HCT116 (cell line): ENCODE measurements around the gene HOXA13. TPM values are rescaled to one million over a fixed set of nuclear protein-coding genes. Genes with fewer than 3 reads are reported as not detected.
A peak's percentile ranks its signal among the peaks of the same experiment; 100 is the strongest.

Source experiments
- ATAC-seq: fragments of 200-7000 bp; cut with Tn5 transposase; 2 replicates; pipeline ENCODE4 v1.9.1; 2020; ENCODE audit warnings: mild to moderate bottlenecking, moderate library complexity
- BruUV-seq: library from RNA; stranded (reverse); fragments of 400-500 nt; replicated peaks from 2 replicates; lab custom pipeline; 2021; lab: Mats Ljungman, UMichigan
- CTCF ChIA-PET: fragments of 300-600 bp; sonication (Branson Sonifier 250); formaldehyde crosslinking; loops from one replicate; lab custom pipeline; 2021; ENCODE audit warnings: antibody characterized with exemption; lab: Charles Lee
- POLR2A ChIA-PET: fragments of 300-600, 350-600 bp; sonication (Branson Sonifier 250); formaldehyde crosslinking; loops from one replicate; lab custom pipeline; 2021; ENCODE audit warnings: antibody characterized with exemption; lab: Charles Lee
- RAD21 ChIA-PET, 2 experiments: fragments of 300-600 bp; sonication (Branson Sonifier 250); formaldehyde crosslinking; loops; one replicate each; lab custom pipeline; 2023; ENCODE audit warnings: low total read pairs in 2 of 2; ENCODE audit not compliant: uncharacterized antibody in 2 of 2, unreplicated experiment in 2 of 2, low non-redundant PET in 1 of 2; lab: Charles Lee
- DNase-seq: peaks from one replicate; pipeline ENCODE4 v3.0.0-alpha.2; 2010; ENCODE audit warnings: low read depth, low spot score
- H2AFZ ChIP-seq: fragments of 200-600 bp; shearing (Covaris generic), sonication (generic); 2 replicates; pipeline ENCODE4 v1.6.1; 2017; ENCODE audit warnings: low read depth, mixed run types, mixed read lengths, antibody characterized with exemption, low read length; ENCODE audit not compliant: poor library complexity, severe bottlenecking
- H3K27ac ChIP-seq: 2 replicates; pipeline ENCODE4 v1.5.1; 2012; ENCODE audit warnings: low read depth, low read length
- H3K27me3 ChIP-seq: fragments of 200-600 bp; sonication (generic); 2 replicates; pipeline ENCODE4 v1.6.1; 2016; ENCODE audit warnings: mixed run types, low read length, mixed read lengths; ENCODE audit not compliant: insufficient read depth
- H3K36me3 ChIP-seq, 2 experiments: fragments of 200-500 bp in 1 of 2; fragments of 200-600 bp in 1 of 2; sonication (Bioruptor generic) in 1 of 2; sonication (generic) in 1 of 2; 2 replicates each; pipeline versions ENCODE4 v1.5.1 to v1.6.1; 2014 to 2016; ENCODE audit warnings: low read length in 2 of 2, inconsistent platforms in 1 of 2, mixed read lengths in 1 of 2, mixed run types in 1 of 2; ENCODE audit not compliant: insufficient read depth in 2 of 2, control insufficient read depth in 1 of 2
- H3K4me1 ChIP-seq, 2 experiments: fragments of 200-600 bp in 1 of 2; sonication (generic) in 1 of 2; 2 replicates each; pipeline versions ENCODE4 v1.5.1 to v1.6.1; 2012 to 2017; ENCODE audit warnings: low read length in 2 of 2, inconsistent platforms in 1 of 2, mild to moderate bottlenecking in 1 of 2, mixed read lengths in 1 of 2, mixed run types in 1 of 2, moderate library complexity in 1 of 2; ENCODE audit not compliant: insufficient read depth in 2 of 2, control insufficient read depth in 1 of 2
- H3K4me2 ChIP-seq: fragments of 200-600 bp; sonication (generic); 2 replicates; pipeline ENCODE4 v1.6.1; 2017; ENCODE audit warnings: mixed run types, low read length, mixed read lengths
- H3K4me3 ChIP-seq, 2 experiments: fragments of 200-600 bp in 1 of 2; sonication (generic) in 1 of 2; replicated peaks in 1 of 2; 2 replicates each; pipeline ENCODE4 v1.5.1; 2011 to 2016; ENCODE audit warnings: low read length in 2 of 2, control low read depth in 1 of 2, low read depth in 1 of 2, mild to moderate bottlenecking in 1 of 2, mixed read lengths in 1 of 2, mixed run types in 1 of 2
- H3K79me2 ChIP-seq: fragments of 200-600 bp; sonication (generic); 2 replicates; pipeline ENCODE4 v1.6.1; 2017; ENCODE audit warnings: mild to moderate bottlenecking, mixed run types, low read length, moderate library complexity, mixed read lengths; ENCODE audit not compliant: insufficient read depth
- H3K9ac ChIP-seq: fragments of 200-600 bp; sonication (generic); 2 replicates; pipeline ENCODE4 v1.6.1; 2016; ENCODE audit warnings: low read length, mixed read lengths
- H3K9me2 ChIP-seq: fragments of 200-600 bp; sonication (generic), shearing (Covaris generic); 2 replicates; pipeline ENCODE4 v1.6.1; 2017; ENCODE audit warnings: mixed run types, mild to moderate bottlenecking, moderate library complexity; ENCODE audit not compliant: insufficient read depth
- H3K9me3 ChIP-seq, 2 experiments: fragments of 200-500 bp in 1 of 2; fragments of 200-600 bp in 1 of 2; sonication (Bioruptor generic) in 1 of 2; sonication (generic) in 1 of 2; 2 replicates each; pipeline ENCODE4 v1.6.1; 2014 to 2017; ENCODE audit warnings: low read length in 2 of 2, mixed read lengths in 2 of 2, inconsistent platforms in 1 of 2, low read depth in 1 of 2, mild to moderate bottlenecking in 1 of 2, mixed run types in 1 of 2, moderate library complexity in 1 of 2; ENCODE audit not compliant: control insufficient read depth in 1 of 2, insufficient read depth in 1 of 2
- H4K20me1 ChIP-seq: fragments of 200-600 bp; sonication (generic), shearing (Covaris generic); 2 replicates; pipeline ENCODE4 v1.6.1; 2017; ENCODE audit warnings: mixed run types, mild to moderate bottlenecking, moderate library complexity; ENCODE audit not compliant: insufficient read depth
- CBX3 ChIP-seq: IDR thresholded peaks from 2 replicates; pipeline ENCODE4 v1.6.1; 2012; ENCODE audit warnings: low read depth
- FOSL1 ChIP-seq: IDR thresholded peaks from 2 replicates; pipeline ENCODE4 v1.6.1; 2012; ENCODE audit warnings: low read depth
- POLR2AphosphoS5 ChIP-seq: IDR thresholded peaks from 2 replicates; pipeline ENCODE4 v1.6.1; 2011; ENCODE audit warnings: mild to moderate bottlenecking, low read depth, low read length, moderate library complexity
- RAD21 ChIP-seq: IDR thresholded peaks from 2 replicates; pipeline ENCODE4 v1.6.1; 2012; ENCODE audit warnings: low read depth, mild to moderate bottlenecking
- SP1 ChIP-seq: IDR thresholded peaks from 2 replicates; pipeline ENCODE4 v1.6.1; 2012; ENCODE audit warnings: low read depth
- YY1 ChIP-seq: IDR thresholded peaks from 2 replicates; pipeline ENCODE4 v1.6.1; 2011; ENCODE audit warnings: low read length, low read depth, moderate library complexity, mild to moderate bottlenecking; ENCODE audit not compliant: insufficient replicate concordance; ENCODE audit errors: extremely low read depth
- intact Hi-C: fragments of 100-400 bp; cut with micrococcal nuclease; formaldehyde crosslinking; loops from 2 replicates; pipeline ENCODE4 v1.10.0; 2022
- total RNA-seq: library from RNA; stranded (reverse); gene quantifications from one replicate; pipeline ENCODE4 v1.2.1, GENCODE V29; 2021; ENCODE audit not compliant: unreplicated experiment
- TF ChIP-seq, protein P1 (sequence below): IDR thresholded peaks from 2 replicates; pipeline ENCODE4 v1.6.1; 2011; ENCODE audit warnings: mild to moderate bottlenecking, low read length, moderate library complexity; ENCODE audit not compliant: insufficient replicate concordance; ENCODE audit errors: extremely low read depth
- TF ChIP-seq, protein P2 (sequence below), 3 experiments: fragments of 200-600 bp in 1 of 3; sonication (generic) in 1 of 3; IDR thresholded peaks in 2 of 3; conservative IDR thresholded peaks in 1 of 3; 2 replicates each; pipeline ENCODE4 v1.5.1; 2012 to 2017; ENCODE audit warnings: low read depth in 2 of 3, low read length in 2 of 3, antibody characterized with exemption in 1 of 3, borderline replicate concordance in 1 of 3, control low read depth in 1 of 3, mild to moderate bottlenecking in 1 of 3, mixed read lengths in 1 of 3, mixed run types in 1 of 3, moderate library complexity in 1 of 3; ENCODE audit not compliant: insufficient read depth in 1 of 3
- TF ChIP-seq, protein P3 (sequence below): IDR thresholded peaks from 2 replicates; pipeline ENCODE4 v1.6.1; 2012; ENCODE audit warnings: low read depth

HOXA13 gene
- total RNA-seq, 1 experiment from 2014 or later = 3.6 TPM

DNA sequence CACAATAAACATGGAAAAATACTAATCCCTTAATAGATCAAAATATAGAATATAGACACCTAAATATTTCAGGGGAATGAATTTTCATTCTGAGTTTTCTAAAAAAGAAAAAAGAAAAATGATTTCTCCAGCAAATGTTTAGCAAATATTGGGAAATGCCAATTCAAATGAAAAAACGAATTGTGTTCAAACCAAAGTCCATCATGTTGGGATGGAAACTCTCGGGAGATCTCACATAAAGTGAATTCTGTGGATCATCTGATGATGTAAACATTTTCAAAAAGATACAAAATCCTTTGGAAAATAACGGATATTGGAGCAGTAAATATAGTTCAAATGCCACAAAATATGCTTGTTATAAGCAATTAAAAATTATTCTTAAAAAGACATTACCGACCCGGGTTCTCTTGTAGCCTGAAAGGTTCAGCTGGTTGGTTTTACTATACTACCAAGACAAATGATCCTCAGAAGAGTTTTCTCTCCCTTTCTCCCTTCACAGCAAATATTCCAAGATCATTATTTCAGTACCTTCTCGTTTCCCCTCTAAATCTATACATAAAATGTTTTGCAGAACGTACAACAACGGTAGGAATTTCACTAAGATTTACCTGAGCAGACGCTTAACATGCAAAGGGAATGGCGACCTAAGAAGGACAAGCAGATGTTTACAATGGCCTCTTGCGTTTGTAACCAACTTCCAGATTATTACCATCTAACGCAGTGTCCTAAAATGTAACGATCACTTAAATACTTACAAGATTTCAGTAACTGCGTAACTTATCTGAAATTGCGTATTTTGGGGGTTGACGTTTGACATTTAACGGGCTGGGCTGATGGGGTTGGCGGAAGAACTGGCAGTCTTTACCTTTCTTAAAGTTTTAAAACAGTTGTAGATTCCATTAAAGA lies 2.5 kb downstream of the HOXA13 start (continued):
- TF ChIP-seq, protein P1, sequence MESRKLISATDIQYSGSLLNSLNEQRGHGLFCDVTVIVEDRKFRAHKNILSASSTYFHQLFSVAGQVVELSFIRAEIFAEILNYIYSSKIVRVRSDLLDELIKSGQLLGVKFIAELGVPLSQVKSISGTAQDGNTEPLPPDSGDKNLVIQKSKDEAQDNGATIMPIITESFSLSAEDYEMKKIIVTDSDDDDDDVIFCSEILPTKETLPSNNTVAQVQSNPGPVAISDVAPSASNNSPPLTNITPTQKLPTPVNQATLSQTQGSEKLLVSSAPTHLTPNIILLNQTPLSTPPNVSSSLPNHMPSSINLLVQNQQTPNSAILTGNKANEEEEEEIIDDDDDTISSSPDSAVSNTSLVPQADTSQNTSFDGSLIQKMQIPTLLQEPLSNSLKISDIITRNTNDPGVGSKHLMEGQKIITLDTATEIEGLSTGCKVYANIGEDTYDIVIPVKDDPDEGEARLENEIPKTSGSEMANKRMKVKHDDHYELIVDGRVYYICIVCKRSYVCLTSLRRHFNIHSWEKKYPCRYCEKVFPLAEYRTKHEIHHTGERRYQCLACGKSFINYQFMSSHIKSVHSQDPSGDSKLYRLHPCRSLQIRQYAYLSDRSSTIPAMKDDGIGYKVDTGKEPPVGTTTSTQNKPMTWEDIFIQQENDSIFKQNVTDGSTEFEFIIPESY = no peak

DNA sequence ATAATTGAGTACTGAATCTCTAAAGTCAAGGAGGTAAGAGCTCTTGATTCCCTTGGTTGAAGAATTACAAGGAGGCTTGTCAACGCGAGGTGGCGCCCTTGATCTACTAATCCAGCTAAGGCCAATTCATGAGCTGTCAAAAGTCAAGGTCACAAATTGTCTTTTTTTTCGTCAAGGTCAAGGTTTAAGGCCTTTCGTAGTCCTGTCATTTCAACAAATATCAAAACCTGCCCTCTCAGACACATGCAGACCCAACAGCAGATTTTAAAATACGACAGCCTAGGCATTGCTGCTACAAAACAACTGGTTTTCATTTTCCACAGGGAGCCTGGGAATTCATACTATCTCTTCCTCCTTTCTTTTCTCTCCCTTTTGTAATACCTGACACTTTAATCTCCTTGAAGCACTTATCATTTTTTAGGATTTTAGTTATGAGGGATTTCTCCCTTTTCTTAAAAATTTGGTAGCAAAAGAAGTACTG lies 3.6 kb downstream of the HOXA13 start:
- H3K9me3 ChIP-seq = no peaks in the 10 kb centered on the region
- H3K4me2 ChIP-seq = no peak overlapping the region
- H2AFZ ChIP-seq = no peak overlapping the region
- H3K27ac ChIP-seq = no peak overlapping the region
- no TSS peak for BruUV-seq
- no peak overlapping the region for H3K4me3 ChIP-seq
- intact Hi-C loops = loop anchor here (1.0 to 10.0 kb wide), 9 partner anchors 380 to 1428 kb away; partner anchors contain the start of gene TAX1BP1
- H3K4me1 ChIP-seq = peaks cover 0 to 21% of the 10 kb centered on the region in 2 experiments; a peak in 3 of 4 replicates
- CTCF ChIA-PET = interaction anchor here (0.6 to 2.4 kb wide), 37 partner anchors 10 to 900 kb away, joined by 3 to 49 read pairs (median 4); partner anchors contain the start of genes HIBADH and HOXA11
- no peaks in the 10 kb centered on the region for H3K9me2 ChIP-seq
- TF ChIP-seq, protein P2, sequence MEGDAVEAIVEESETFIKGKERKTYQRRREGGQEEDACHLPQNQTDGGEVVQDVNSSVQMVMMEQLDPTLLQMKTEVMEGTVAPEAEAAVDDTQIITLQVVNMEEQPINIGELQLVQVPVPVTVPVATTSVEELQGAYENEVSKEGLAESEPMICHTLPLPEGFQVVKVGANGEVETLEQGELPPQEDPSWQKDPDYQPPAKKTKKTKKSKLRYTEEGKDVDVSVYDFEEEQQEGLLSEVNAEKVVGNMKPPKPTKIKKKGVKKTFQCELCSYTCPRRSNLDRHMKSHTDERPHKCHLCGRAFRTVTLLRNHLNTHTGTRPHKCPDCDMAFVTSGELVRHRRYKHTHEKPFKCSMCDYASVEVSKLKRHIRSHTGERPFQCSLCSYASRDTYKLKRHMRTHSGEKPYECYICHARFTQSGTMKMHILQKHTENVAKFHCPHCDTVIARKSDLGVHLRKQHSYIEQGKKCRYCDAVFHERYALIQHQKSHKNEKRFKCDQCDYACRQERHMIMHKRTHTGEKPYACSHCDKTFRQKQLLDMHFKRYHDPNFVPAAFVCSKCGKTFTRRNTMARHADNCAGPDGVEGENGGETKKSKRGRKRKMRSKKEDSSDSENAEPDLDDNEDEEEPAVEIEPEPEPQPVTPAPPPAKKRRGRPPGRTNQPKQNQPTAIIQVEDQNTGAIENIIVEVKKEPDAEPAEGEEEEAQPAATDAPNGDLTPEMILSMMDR (IDR thresholded peaks at IDR 0.05 in 2 of 3, conservative IDR thresholded peaks at IDR 0.05 in 1 of 3; ENCODE audit: borderline replicate concordance in 1 of 3, insufficient read depth in 1 of 3, low read depth in 2 of 3, low read length in 2 of 3) = peak; percentile 62 to 87 (median 79)
- no peak for TF ChIP-seq YY1
- TF ChIP-seq, protein P3, sequence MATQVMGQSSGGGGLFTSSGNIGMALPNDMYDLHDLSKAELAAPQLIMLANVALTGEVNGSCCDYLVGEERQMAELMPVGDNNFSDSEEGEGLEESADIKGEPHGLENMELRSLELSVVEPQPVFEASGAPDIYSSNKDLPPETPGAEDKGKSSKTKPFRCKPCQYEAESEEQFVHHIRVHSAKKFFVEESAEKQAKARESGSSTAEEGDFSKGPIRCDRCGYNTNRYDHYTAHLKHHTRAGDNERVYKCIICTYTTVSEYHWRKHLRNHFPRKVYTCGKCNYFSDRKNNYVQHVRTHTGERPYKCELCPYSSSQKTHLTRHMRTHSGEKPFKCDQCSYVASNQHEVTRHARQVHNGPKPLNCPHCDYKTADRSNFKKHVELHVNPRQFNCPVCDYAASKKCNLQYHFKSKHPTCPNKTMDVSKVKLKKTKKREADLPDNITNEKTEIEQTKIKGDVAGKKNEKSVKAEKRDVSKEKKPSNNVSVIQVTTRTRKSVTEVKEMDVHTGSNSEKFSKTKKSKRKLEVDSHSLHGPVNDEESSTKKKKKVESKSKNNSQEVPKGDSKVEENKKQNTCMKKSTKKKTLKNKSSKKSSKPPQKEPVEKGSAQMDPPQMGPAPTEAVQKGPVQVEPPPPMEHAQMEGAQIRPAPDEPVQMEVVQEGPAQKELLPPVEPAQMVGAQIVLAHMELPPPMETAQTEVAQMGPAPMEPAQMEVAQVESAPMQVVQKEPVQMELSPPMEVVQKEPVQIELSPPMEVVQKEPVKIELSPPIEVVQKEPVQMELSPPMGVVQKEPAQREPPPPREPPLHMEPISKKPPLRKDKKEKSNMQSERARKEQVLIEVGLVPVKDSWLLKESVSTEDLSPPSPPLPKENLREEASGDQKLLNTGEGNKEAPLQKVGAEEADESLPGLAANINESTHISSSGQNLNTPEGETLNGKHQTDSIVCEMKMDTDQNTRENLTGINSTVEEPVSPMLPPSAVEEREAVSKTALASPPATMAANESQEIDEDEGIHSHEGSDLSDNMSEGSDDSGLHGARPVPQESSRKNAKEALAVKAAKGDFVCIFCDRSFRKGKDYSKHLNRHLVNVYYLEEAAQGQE = no peak
- TF ChIP-seq CBX3 = no peak
- TF ChIP-seq POLR2AphosphoS5 = no peak
- peak; percentile 92 for TF ChIP-seq RAD21
- no peak for TF ChIP-seq SP1
- no peak for TF ChIP-seq FOSL1
- RAD21 ChIA-PET = interaction anchor here (0.5 to 1.6 kb wide), 11 partner anchors 12 to 984 kb away, joined by 3 to 7 read pairs (median 3); partner anchors contain the start of gene HOXA11 (in 1 of the 2)
- no peaks in the 10 kb centered on the region for H3K79me2 ChIP-seq
- H3K36me3 ChIP-seq = no peaks in the 10 kb centered on the region
- no peak overlapping the region for H3K9ac ChIP-seq
- no peaks in the 10 kb centered on the region for H3K27me3 ChIP-seq
- DNase-seq = no peak
- POLR2A ChIA-PET = interaction anchor here (1.0 to 1.4 kb wide), 3 partner anchors 14 to 578 kb away, joined by 3 to 5 read pairs (median 3); no protein-coding TSS in a partner anchor
- no peak for ATAC-seq
- H4K20me1 ChIP-seq = no peaks in the 10 kb centered on the region
